HepG2 (cell line): ENCODE measurements around the gene PPP1R16B. TPM values are rescaled to one million over a fixed set of nuclear protein-coding genes. Genes with fewer than 3 reads are reported as not detected.

Experiments used
- ARID3A ChIP-seq: IDR thresholded peaks from 2 replicates; pipeline ENCODE4 v1.6.1; 2012; ENCODE audit warnings: low read depth, low read length, improper control_type of control experiment
- CHD4 ChIP-seq: fragments of 200-600 bp; sonication (generic); IDR thresholded peaks from 2 replicates; pipeline ENCODE4 v1.7.0; 2017; ENCODE audit warnings: mild to moderate bottlenecking, low read length, borderline replicate concordance
- DDIT3 ChIP-seq: sonication (generic); formaldehyde crosslinking; IDR thresholded peaks from 2 replicates; pipeline ENCODE4 v1.4.0; 2020; ENCODE audit warnings: mild to moderate bottlenecking, missing genetic modification reagents
- ETV5 ChIP-seq: IDR thresholded peaks from 2 replicates; pipeline ENCODE4 v1.6.1; 2018; ENCODE audit warnings: missing biosample characterization, missing genetic modification reagents, inconsistent platforms, borderline replicate concordance
- MBD4 ChIP-seq: IDR thresholded peaks from 2 replicates; pipeline ENCODE4 v1.6.1; 2012; ENCODE audit warnings: low read length, inconsistent platforms, borderline replicate concordance
- MBNL3 ChIP-seq: fragments of 250-450 bp; sonication (Bioruptor Pico); conservative IDR thresholded peaks from 2 replicates; pipeline ENCODE4 v1.8.0; 2022; ENCODE audit warnings: mild to moderate bottlenecking, inconsistent platforms
- MYNN ChIP-seq: sonication (generic); formaldehyde crosslinking; IDR thresholded peaks from 2 replicates; pipeline ENCODE4 v1.4.0; 2020; ENCODE audit warnings: mild to moderate bottlenecking, low read depth, missing genetic modification reagents
- POGZ ChIP-seq: sonication (generic); formaldehyde crosslinking; IDR thresholded peaks from 2 replicates; pipeline ENCODE4 v1.4.0; 2020; ENCODE audit warnings: mild to moderate bottlenecking, missing genetic modification reagents
- SATB2 ChIP-seq: sonication (generic); formaldehyde crosslinking; IDR thresholded peaks from 2 replicates; pipeline ENCODE4 v1.5.0; 2020; ENCODE audit warnings: missing genetic modification reagents
- SRSF9 ChIP-seq: fragments of 200-400 bp; formaldehyde crosslinking; IDR thresholded peaks from 2 replicates; pipeline ENCODE4 v1.6.1; 2018; ENCODE audit warnings: borderline replicate concordance, mild to moderate bottlenecking, low read depth, low read length; ENCODE audit not compliant: insufficient read depth, poor library complexity, severe bottlenecking
- TARDBP ChIP-seq: sonication (generic); formaldehyde crosslinking; IDR thresholded peaks from 2 replicates; pipeline ENCODE4 v1.8.0; 2022; ENCODE audit warnings: mild to moderate bottlenecking, missing genetic modification reagents
- ZNF34 ChIP-seq: sonication (generic); formaldehyde crosslinking; IDR thresholded peaks from 2 replicates; pipeline ENCODE4 v1.4.0; 2020; ENCODE audit warnings: mild to moderate bottlenecking, missing genetic modification reagents, borderline replicate concordance
- ZNF354B ChIP-seq: sonication (generic); formaldehyde crosslinking; IDR thresholded peaks from 2 replicates; pipeline ENCODE4 v1.8.0; 2022; ENCODE audit warnings: mild to moderate bottlenecking, missing genetic modification reagents
- ZNF460 ChIP-seq: sonication (generic); formaldehyde crosslinking; IDR thresholded peaks from 2 replicates; pipeline ENCODE4 v1.5.1; 2020; ENCODE audit warnings: missing genetic modification reagents, mild to moderate bottlenecking, borderline replicate concordance
- ZNF547 ChIP-seq: sonication (generic); formaldehyde crosslinking; IDR thresholded peaks from 2 replicates; pipeline ENCODE4 v1.5.1; 2020; ENCODE audit warnings: mild to moderate bottlenecking, missing genetic modification reagents
- ZNF564 ChIP-seq: sonication (generic); formaldehyde crosslinking; IDR thresholded peaks from 2 replicates; pipeline ENCODE4 v1.8.1; 2023; ENCODE audit warnings: mild to moderate bottlenecking, missing genetic modification reagents
- ZNF569 ChIP-seq: sonication (generic); formaldehyde crosslinking; IDR thresholded peaks from 2 replicates; pipeline ENCODE4 v1.5.0; 2020; ENCODE audit warnings: mild to moderate bottlenecking, missing genetic modification reagents, moderate library complexity, borderline replicate concordance
- ZNF746 ChIP-seq: sonication (generic); formaldehyde crosslinking; IDR thresholded peaks from 2 replicates; pipeline ENCODE4 v1.8.0; 2022; ENCODE audit warnings: mild to moderate bottlenecking, missing genetic modification reagents
- ZNF749 ChIP-seq: sonication (generic); formaldehyde crosslinking; IDR thresholded peaks from 2 replicates; pipeline ENCODE4 v1.8.0; 2022; ENCODE audit warnings: mild to moderate bottlenecking, missing genetic modification reagents, moderate library complexity, borderline replicate concordance
- ZNF816 ChIP-seq: sonication (generic); formaldehyde crosslinking; IDR thresholded peaks from 2 replicates; pipeline ENCODE4 v1.8.0; 2022; ENCODE audit warnings: missing genetic modification reagents, mild to moderate bottlenecking, borderline replicate concordance
- ZNF83 ChIP-seq: sonication (generic); formaldehyde crosslinking; IDR thresholded peaks from 2 replicates; pipeline ENCODE4 v1.4.0; 2020; ENCODE audit warnings: missing genetic modification reagents, mild to moderate bottlenecking, borderline replicate concordance
- polyA plus RNA-seq, 8 experiments: library from polyadenylated mRNA; depleted of rRNA in 3 of 8; stranded (reverse) in 7 of 8; unstranded in 1 of 8; fragments of >200 nt; fragmentation: Illumina TruSeq in 4 of 8; extraction: Trizol in 4 of 8; gene quantifications; 2 replicates each; pipeline versions ENCODE4 v1.2.1 to v1.2.3, GENCODE V29; 2011 to 2016; ENCODE audit warnings: low read depth in 4 of 8, missing spikeins in 1 of 8, mixed read lengths in 1 of 8; ENCODE audit not compliant: insufficient read depth in 1 of 8
- total RNA-seq, 5 experiments: library from RNA; depleted of rRNA; stranded (reverse); fragments of >200 nt; fragmentation: Illumina TruSeq; extraction: Trizol; gene quantifications; 2 replicates each; pipeline ENCODE4 v1.2.3, GENCODE V29; 2016; ENCODE audit warnings: low read depth in 1 of 5

Gene PPP1R16B
- total and polyA plus RNA-seq, 2 of the 13 experiments (the other 11 are each of a cell fraction or from before 2014, with no cell fraction given) = 0.02 to 0.11 TPM

GRCh38 chr20:38926142-38926933 lies 120.8 kb downstream of the PPP1R16B start, which contains the start of gene FAM83D (continued):
- TF ChIP-seq ZNF816 (CRISPR knock-in tag) (peak; percentile 94), ZNF34 (0 out of 2 replicates have a peak, but pooled peaks have one; percentile 55), MYNN (CRISPR knock-in tag) (no peak), MBD4 (no peak), DDIT3 (CRISPR knock-in tag) (no peak), ZNF547 (CRISPR knock-in tag) (peak; percentile 96), ZNF746 (CRISPR knock-in tag) (no peak), TARDBP (CRISPR knock-in tag) (peak; percentile 99), SRSF9 (no peak), ZNF564 (CRISPR knock-in tag) (peak; percentile 97), CHD4 (no peak; the same call in 1 of the 2 replicates), SATB2 (CRISPR knock-in tag) (peak; percentile 40), POGZ (CRISPR knock-in tag) (peak; percentile 100), ETV5 (CRISPR knock-in tag) (no peak; the same call in none of the 2 replicates), MBNL3 (CRISPR knock-in tag) (no peak), ZNF569 (peak; percentile 48; the same call in 1 of the 2 replicates), ZNF354B (CRISPR knock-in tag) (peak; percentile 100), ARID3A (peak; percentile 72; the same call in 1 of the 2 replicates), ZNF460 (CRISPR knock-in tag) (no peak; the same call in 1 of the 2 replicates), ZNF749 (CRISPR knock-in tag) (peak; percentile 98), ZNF83 (CRISPR knock-in tag) (peak; percentile 19; the same call in 1 of the 2 replicates)
